ENCODE data around the gene GRM1.

Gene GRM1

DNA sequence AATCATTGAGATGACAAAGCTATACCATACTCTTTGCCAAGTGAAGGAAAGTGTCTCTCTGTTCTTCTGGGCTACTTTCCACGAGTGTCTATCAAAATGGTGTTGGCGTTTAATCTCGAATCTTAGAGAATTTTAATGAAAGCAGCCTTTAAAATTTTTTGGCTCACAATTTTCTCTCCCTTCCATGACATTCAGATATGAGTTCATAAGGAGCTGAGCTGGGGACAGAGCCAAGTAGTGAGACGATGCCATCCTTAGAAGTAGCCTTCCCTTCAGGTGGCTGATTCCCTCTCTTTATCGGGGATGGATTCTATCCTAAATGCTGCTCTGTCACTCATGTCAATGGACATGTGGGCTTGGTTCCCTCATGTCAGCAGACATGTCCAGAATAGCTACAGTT lies 132.8 kb downstream of the GRM1 start:
- TF ChIP-seq, protein P1, sequence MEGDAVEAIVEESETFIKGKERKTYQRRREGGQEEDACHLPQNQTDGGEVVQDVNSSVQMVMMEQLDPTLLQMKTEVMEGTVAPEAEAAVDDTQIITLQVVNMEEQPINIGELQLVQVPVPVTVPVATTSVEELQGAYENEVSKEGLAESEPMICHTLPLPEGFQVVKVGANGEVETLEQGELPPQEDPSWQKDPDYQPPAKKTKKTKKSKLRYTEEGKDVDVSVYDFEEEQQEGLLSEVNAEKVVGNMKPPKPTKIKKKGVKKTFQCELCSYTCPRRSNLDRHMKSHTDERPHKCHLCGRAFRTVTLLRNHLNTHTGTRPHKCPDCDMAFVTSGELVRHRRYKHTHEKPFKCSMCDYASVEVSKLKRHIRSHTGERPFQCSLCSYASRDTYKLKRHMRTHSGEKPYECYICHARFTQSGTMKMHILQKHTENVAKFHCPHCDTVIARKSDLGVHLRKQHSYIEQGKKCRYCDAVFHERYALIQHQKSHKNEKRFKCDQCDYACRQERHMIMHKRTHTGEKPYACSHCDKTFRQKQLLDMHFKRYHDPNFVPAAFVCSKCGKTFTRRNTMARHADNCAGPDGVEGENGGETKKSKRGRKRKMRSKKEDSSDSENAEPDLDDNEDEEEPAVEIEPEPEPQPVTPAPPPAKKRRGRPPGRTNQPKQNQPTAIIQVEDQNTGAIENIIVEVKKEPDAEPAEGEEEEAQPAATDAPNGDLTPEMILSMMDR (IDR thresholded peaks at IDR 0.05; ENCODE audit: low read depth, low read length) = no peak
- in situ Hi-C loops (cut with HindIII; ENCODE audit: low sequenced_read_pairs) = no loop called here
- H3K4me3 ChIP-seq (ENCODE audit: low read depth, low read length) = no peak overlapping the region
- no peak for DNase-seq (ENCODE audit: low read depth, low spot score)

DNA sequence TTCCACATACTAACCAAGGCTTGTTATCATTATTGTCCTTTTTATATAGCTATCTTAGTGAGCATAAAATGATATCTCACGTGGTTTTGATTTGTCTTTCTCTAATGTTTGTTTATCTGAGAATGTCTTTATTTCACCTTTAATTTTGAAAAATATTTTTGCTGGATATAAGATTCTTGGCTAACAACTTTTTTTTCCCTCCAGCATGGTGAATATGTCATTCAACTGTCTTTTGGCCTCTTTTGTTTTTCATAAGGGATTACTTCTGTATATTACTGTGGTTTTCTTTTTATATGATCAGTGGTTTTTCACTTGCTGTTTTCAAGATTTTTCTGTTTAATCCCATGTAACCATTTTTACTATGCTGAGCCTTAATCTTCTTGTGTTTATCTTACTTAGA lies 141.0 kb downstream of the GRM1 start:
- in situ Hi-C loops (cut with HindIII; ENCODE audit: low sequenced_read_pairs) = no loop called here
- DNase-seq (ENCODE audit: low read depth, low spot score) = no peak
- TF ChIP-seq, protein P1 (IDR thresholded peaks at IDR 0.05; ENCODE audit: low read depth, low read length) = no peak
- no peak overlapping the region for H3K4me3 ChIP-seq (ENCODE audit: low read depth, low read length)

DNA sequence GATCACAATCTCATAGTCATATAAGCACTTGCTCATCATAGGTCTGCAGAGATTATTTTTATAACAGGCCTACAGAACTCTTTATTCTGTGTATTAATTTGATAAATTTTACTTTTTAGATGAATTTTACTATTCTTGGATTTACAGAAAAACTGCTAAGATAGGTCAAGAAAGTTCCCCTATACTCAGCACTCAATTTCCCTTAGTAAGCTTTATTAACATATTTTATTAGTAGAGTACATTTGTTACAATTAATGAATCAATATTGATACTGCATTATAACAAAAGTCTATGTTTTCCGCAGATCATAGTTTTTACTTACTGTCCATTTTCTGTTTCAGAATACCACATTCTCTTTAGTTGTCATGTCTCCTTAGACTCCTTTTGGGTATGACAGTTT lies 148.9 kb downstream of the GRM1 start:
- in situ Hi-C loops (cut with HindIII; ENCODE audit: low sequenced_read_pairs) = no loop called here
- no peak for DNase-seq (ENCODE audit: low read depth, low spot score)
- TF ChIP-seq, protein P1 (IDR thresholded peaks at IDR 0.05; ENCODE audit: low read depth, low read length) = no peak
- H3K4me3 ChIP-seq (ENCODE audit: low read depth, low read length) = no peak overlapping the region

DNA sequence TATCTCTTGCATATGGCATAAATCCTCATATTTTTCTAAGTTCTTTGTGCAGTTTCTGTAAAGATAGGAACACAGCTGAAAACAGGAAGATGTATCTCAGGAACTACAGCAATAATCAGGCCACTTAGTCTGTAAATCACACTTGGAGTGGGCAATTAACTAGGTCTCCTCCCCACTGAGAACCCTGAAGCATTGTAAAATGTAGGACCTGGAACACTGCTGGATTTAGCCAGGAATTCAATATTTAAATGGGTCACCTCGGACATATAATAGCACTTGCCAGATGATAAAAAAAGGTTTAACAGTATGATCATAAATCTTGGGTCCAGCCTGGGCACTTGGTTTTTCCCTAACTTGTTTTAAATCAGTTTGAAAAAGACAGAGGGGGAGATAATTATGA lies 155.0 kb downstream of the GRM1 start:
- in situ Hi-C loops (cut with HindIII; ENCODE audit: low sequenced_read_pairs) = no loop called here
- DNase-seq (ENCODE audit: low read depth, low spot score) = no peak
- no peak overlapping the region for H3K4me3 ChIP-seq (ENCODE audit: low read depth, low read length)
- TF ChIP-seq, protein P1 (IDR thresholded peaks at IDR 0.05; ENCODE audit: low read depth, low read length) = no peak

DNA sequence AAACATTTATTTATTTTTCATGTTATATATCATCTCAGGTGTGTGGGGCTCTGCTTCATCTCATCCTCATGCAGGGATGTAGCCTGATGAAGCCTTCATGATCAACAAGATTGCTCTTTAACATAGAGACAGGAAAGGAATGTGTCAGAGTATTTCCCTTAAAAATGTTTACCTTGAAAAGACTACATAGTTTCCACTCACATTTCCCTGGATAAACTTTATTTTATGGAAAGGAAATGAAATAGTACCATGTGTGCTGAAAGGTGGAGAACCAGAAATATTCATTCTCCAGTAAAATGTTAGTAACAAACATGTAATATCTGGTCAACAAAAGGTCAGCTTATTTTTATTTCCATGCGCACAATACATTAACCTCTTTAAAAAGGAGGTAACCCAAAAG lies 155.8 kb downstream of the GRM1 start:
- DNase-seq (ENCODE audit: low read depth, low spot score) = no peak
- in situ Hi-C loops (cut with HindIII; ENCODE audit: low sequenced_read_pairs) = no loop called here
- no peak overlapping the region for H3K4me3 ChIP-seq (ENCODE audit: low read depth, low read length)
- TF ChIP-seq, protein P1 (IDR thresholded peaks at IDR 0.05; ENCODE audit: low read depth, low read length) = no peak

DNA sequence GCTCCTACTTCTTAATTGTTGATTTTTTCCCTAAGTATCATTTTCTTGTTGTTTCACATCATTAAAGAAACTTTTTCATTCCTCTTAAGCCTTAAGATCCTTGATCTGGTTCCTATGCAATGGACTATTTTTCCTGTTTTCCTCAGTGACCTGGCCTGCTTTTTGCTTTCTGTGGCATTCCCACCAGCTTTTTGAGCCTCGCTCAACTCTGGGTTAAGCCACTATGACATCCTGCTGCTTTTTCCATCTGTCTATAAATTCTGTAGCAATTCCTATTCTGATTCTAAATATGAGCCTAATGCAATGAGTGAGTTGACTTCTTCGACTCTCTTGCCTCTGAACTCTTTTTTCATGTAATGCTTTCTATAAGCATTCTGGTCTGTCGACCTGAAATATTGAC lies 160.3 kb downstream of the GRM1 start:
- in situ Hi-C loops (cut with HindIII; ENCODE audit: low sequenced_read_pairs) = no loop called here
- no peak for DNase-seq (ENCODE audit: low read depth, low spot score)
- TF ChIP-seq, protein P1 (IDR thresholded peaks at IDR 0.05; ENCODE audit: low read depth, low read length) = no peak
- H3K4me3 ChIP-seq (ENCODE audit: low read depth, low read length) = no peak overlapping the region

DNA sequence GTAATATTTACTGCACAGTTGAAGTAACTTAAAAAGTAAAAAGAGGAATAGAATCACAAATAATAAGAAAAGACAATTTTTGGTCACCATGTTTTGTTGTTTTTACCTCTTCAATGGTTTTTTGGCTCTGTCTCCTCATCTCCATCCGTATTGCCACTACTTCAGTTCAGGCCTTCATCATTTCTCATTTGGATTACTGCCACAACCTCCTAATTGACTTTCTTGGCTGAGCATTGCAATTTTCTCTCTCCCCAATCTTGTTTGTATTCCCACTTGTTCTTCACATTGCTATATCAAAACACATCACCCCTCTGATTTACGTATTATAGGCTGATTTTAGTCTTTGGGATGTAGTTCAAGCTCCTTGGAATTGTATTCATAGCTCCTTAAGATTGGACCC lies 161.7 kb downstream of the GRM1 start:
- TF ChIP-seq, protein P1 (IDR thresholded peaks at IDR 0.05; ENCODE audit: low read depth, low read length) = no peak
- in situ Hi-C loops (cut with HindIII; ENCODE audit: low sequenced_read_pairs) = no loop called here
- no peak overlapping the region for H3K4me3 ChIP-seq (ENCODE audit: low read depth, low read length)
- no peak for DNase-seq (ENCODE audit: low read depth, low spot score)

Data from astrocyte of the spinal cord (primary cell).